Inflammatory macrophage treated with lipopolysaccharide for 1 hour (primary cell): ENCODE measurements around the gene BIN1.

Experiments
- DNase-seq, 2 donors: peaks; one replicate each; pipeline ENCODE4 v3.0.0-alpha.2; 2020 to 2022

BIN1 gene

GRCh38 chr2:127102521-127103242, 4.3 kb downstream of the BIN1 start:
- DNase-seq, result no peak

- no peak for DNase-seq
Observed at GRCh38 chr2:127101756-127102477, 5.0 kb downstream of the BIN1 start.

GRCh38 chr2:127101048-127101611, 5.8 kb downstream of the BIN1 start:
- DNase-seq, result no peak

DNA sequence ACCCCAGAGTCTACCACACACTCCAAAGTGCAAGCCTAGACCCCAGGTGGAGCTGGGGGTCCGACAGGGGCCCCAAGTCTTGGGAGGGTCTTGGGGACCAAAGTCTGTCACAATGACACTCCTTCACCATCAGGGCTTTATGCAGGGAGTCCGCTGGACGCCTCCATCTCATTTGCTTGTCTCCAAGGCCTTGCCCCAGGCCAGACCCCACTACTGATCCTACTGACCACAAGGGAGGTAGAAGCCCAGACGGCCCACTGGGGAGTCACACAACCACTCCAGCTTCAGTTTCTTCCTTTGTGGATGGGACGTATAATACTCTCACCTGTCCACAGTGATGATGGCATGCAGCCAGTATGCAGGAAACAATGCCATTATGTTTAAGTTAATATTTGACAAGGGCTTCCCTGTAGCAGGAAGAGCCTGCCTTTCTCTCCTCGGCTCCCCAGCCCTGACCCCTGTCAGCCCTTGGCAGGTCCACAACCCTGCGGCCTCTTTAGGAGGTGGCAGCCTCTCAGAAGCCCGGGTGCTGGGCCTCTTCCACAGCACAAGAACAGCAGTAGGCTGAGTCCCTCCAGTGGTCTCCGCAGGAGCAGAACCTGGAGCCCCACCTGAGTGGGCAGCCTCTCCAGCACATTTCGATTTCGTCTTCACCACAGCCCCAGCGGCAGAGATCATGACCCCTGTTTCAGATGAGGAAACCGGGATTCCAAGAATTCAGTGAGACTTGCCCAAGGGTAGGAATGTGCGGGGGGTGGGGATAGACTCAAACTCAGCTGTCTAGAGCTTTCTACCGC, 6.5 kb downstream of the BIN1 start:
- no peak for DNase-seq

GRCh38 chr2:127098711-127099110, 8.2 kb downstream of the BIN1 start:
- DNase-seq, result no peak

DNA sequence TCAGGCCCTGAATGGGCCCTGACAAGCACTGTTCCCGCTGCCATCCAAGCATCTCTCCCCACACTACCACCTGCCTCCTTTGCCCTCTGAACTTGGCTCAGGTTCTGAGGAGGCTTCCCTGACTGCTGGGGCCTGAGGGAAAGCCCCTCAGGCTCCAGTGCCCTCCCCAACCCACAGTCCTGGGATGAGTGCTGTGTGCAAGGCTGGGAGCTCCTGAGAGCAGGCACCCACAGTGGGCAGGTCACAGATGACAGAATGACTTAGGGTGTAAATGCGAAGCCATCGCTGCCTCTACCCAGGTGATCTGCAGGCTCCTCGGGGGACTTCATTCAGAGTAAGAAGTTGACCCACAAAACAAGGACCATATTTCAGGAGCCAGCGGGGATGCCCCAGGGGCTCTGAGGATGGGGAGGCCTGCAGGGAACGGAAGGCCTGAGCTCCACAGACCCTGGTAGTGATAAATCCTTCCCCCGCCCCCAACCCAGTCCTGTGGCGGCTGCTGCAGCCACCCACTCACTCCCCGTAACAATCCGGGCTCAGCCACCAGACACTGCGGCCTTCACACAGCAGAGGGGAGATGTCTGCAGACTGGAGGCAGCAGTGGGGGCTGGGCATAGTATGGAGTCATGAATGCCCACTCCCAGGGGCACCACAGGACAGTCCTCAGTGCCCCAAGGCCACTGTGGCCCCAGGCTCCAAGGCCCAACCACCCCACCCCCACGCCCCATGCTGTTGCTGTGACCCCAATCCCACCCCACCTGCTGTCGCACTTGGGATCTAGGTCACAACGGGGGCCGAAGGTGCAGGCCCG, 8.9 kb downstream of the BIN1 start:
- no peak for DNase-seq

DNA sequence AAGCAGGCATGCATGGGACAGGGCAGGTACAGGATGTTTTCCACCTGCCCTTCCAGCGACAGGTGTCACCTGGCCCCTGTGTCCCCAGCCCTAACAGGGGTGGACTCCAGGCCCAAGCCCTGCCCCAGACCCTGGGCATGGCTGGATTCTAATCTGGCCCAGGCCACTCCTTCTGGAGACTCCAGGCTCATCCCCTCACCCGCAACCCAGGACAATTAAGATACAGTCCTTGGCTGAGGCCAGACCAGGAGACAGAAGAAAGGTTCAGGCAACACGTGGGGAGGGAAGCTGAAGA, 9.5 kb downstream of the BIN1 start:
- no peak for DNase-seq

GRCh38 chr2:127096718-127097470, 10.1 kb downstream of the BIN1 start:
- no peak for DNase-seq

- DNase-seq, result no peak
Observed at GRCh38 chr2:127096280-127096679, 10.7 kb downstream of the BIN1 start.

DNA sequence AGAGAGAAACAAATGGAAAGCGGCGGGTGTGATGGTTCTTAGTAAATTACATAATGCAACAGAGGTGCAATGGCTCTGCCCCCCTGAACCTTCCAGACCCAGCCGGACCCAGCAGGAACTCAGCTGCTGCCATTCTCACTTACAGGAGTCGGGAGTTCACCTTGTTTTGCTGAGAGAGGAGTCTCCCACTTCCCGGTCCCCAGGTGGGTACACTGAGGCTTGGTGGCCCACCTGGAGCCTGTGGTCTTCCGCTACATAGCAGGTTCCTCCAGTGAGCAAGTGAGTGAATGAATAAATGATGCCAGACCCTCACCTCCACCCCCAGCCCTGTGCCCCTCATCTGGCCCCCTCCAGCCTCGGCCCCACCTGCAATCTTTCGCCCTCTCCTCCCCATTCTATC, 11.2 kb downstream of the BIN1 start:
- no peak for DNase-seq

GRCh38 chr2:127095367-127095641, 11.7 kb downstream of the BIN1 start:
- no peak for DNase-seq

- DNase-seq, result no peak
Observed at GRCh38 chr2:127094509-127095366, 12.2 kb downstream of the BIN1 start.

DNA sequence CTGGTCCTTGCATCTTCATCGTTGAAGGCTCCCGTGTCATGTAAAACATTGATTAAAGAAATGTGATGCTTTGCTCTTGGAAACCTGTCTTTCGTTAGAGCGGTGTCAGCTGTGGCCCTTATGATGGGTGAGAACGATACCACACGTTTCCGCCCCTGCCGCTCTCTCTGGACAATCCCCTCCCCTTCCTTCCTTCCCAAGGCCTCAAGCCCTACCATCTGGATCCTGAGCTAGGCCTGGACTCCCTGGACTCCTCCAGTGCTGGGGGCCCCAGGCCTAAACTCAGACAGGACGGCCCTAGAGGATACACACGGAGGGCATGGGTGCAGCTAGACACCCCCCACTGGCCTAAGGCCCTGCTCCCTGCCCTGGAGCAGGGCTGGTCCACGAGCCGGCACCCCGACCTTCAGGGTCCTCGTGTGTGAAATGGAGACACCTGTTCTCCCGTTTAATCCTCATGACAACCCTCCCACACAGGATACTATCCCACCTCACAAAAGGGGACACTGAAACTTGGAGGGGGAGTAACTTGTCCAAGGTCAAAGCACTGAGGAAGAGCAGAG, 13.2 kb downstream of the BIN1 start:
- DNase-seq, result no peak

DNA sequence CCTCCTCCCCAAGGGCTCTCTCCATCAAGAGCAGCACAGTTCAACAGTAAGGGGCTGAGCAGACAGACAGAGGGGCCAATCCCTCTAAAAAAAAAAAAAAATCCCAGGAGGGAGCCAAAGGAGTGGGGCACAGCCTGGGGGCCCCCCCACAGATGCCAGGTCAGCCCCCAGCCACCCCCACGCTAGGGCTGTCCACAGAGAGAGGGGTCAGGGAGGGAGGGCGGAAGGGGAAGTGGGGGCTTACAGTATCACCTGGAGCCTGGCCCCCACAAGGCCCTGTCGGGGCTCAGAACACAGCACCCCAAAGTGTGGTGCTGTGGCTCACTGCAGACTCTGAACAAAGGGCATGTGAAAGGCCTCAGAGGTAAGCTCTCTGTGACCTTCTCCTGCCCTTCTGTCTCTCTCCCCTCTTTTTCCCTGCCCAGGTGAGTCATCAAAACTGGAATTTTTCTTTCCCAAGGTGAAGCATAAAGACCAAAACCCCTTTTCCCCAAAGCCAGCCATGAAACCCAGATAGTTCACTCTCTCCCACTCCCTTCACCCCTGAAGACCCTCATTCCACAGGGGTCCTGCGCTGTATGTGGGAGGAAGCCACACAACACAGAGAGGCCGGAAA, 13.9 kb downstream of the BIN1 start:
- DNase-seq, result no peak

GRCh38 chr2:127092306-127092705, 14.6 kb downstream of the BIN1 start:
- DNase-seq, result no peak

GRCh38 chr2:127091886-127092285, 15.1 kb downstream of the BIN1 start:
- no peak for DNase-seq

DNA sequence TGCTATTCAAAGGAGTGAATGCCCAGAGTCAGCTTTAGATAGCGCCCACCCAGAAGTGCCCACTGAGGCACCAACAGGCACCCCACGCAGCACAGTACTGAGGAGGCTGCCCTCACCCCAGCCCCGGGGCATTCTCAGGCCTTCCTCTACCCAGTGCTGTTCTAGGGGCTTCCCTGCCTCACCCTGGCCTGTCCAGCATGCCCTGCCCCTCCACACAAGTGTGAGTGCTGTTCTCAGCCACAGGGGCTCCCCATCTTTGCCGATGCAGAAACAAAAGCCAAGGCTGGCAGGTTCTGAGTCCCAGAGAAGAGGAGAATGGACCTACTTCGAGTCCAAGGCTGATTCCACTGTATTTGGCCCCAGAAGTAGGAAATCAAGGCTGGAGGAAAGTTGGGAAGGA, 15.8 kb downstream of the BIN1 start:
- DNase-seq, result no peak

- DNase-seq, result no peak
Observed at GRCh38 chr2:127090281-127091120, 16.5 kb downstream of the BIN1 start.

DNA sequence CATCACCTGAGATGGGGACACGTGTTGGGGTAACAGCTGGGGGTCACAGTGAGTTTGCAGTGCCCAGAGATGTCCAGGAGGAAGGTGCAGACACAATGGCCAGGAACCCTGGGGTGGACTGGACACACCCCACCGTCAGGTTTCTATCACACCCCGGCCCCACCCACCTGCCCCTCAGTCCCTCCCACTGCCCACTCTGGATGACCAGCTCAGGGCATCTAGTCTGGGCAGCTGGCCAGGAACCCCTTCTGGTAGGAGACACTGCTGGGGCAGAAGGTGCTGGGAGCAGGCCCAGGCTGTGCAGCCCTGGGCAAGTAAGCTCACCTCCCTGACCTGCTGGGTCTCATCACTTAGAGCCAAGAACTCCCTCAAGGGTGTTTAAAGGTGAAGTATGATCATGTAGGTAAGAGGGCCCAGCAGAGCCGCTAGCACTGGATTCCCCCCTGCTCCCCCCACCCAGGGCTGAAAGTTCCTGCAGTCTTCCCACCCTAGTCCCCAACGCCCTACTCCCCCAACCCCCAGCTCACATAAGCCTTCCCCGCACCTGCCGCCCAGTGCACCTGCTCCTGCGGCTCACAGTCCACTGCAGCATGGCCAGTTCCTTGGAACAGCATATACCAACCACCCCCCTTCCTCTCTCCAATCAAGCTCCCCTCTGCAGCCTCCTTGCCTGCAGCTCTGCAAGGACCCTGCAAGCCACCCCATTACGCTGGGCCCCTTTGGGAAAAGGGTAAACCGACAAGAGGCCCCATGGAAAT, 17.3 kb downstream of the BIN1 start:
- DNase-seq, result no peak
